Measurements from ENCODE around the gene ATP5PO. TPM values are rescaled to one million over a fixed set of nuclear protein-coding genes. Genes with fewer than 3 reads are reported as not detected.

The ATP5PO gene
- polyA plus RNA-seq, 1 donor (not counting 4 experiments of a cell fraction or from before 2014, with no cell fraction given) = 359 TPM

DNA sequence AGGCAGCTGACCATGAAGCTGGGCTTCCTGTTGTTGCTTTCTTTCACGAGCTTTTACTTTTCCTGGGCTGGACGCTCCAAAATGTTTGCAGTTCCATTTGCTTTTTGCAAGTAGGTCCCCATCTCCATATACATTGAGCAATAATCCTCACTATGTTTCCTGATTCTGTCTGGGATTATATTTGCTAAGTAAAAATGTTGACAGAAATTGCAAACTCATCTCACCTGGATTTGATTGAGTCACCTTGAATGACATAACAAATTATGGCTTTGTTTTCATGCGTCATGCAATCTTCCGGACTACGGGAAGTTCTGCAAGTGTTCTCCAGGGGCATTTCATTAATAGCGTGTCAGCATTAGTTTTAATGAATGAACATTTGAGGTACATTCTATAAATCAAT, 18.9 kb downstream of the ATP5PO start:
- Histone ChIP-seq H3K4me1 (ENCODE audit: control insufficient read depth, extremely low read depth, insufficient read depth, low read length) (peaks cover 3% of the 10 kb centered on the region), H3K9me1 (ENCODE audit: control insufficient read depth, extremely low read depth, insufficient read depth, low read length) (no peaks in the 10 kb centered on the region), H2AFZ (ENCODE audit: control insufficient read depth, low read length) (no peak overlapping the region), H3K4me2 (ENCODE audit: control insufficient read depth, extremely low read depth, insufficient read depth, low read depth, low read length) (no peak overlapping the region), H3K36me3 (ENCODE audit: control insufficient read depth in 2 of 2, extremely low read depth in 1 of 2, insufficient read depth in 2 of 2, low read length in 2 of 2) (peaks cover 0 to 2% of the 10 kb centered on the region in 2 experiments), H3K9ac (ENCODE audit: control insufficient read depth, extremely low read depth, insufficient read depth, low read length) (no peak overlapping the region), H3K9me3 (ENCODE audit: control insufficient read depth, low read depth, low read length) (no peaks in the 10 kb centered on the region), H3K27ac (ENCODE audit: control insufficient read depth, insufficient read depth, low read length) (no peak overlapping the region), H3K4me3 (ENCODE audit: control insufficient read depth in 2 of 3, extremely low read depth in 1 of 3, insufficient read depth in 2 of 3, low read depth in 1 of 3, low read length in 3 of 3) (no peak overlapping the region), H4K20me1 (ENCODE audit: control insufficient read depth, extremely low read depth, insufficient read depth, low read length) (no peaks in the 10 kb centered on the region), H3K79me2 (ENCODE audit: control insufficient read depth, insufficient read depth, low read length) (no peaks in the 10 kb centered on the region), H3K27me3 (ENCODE audit: control insufficient read depth, extremely low read depth, insufficient read depth, low read length) (no peaks in the 10 kb centered on the region)
- dilution Hi-C loops (cut with MboI; ENCODE audit: extremely low pct_ligation_motif_present, low sequenced_read_pairs) = no loop called here
- TF ChIP-seq EZH2 (IDR thresholded peaks at IDR 0.05; ENCODE audit: low read length) = no peak
- TF ChIP-seq, protein P1, sequence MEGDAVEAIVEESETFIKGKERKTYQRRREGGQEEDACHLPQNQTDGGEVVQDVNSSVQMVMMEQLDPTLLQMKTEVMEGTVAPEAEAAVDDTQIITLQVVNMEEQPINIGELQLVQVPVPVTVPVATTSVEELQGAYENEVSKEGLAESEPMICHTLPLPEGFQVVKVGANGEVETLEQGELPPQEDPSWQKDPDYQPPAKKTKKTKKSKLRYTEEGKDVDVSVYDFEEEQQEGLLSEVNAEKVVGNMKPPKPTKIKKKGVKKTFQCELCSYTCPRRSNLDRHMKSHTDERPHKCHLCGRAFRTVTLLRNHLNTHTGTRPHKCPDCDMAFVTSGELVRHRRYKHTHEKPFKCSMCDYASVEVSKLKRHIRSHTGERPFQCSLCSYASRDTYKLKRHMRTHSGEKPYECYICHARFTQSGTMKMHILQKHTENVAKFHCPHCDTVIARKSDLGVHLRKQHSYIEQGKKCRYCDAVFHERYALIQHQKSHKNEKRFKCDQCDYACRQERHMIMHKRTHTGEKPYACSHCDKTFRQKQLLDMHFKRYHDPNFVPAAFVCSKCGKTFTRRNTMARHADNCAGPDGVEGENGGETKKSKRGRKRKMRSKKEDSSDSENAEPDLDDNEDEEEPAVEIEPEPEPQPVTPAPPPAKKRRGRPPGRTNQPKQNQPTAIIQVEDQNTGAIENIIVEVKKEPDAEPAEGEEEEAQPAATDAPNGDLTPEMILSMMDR (optimal IDR thresholded peaks at IDR 0.05 in 1 of 3, IDR thresholded peaks at IDR 0.05 in 1 of 3, conservative IDR thresholded peaks at IDR 0.05 in 1 of 3; ENCODE audit: extremely low read depth in 1 of 3, insufficient read depth in 2 of 3, low read length in 3 of 3) = no peak
- no peak for FAIRE-seq
- DNase-seq (ENCODE audit: low read depth, low spot score) = no peak

- Histone ChIP-seq H3K27ac (ENCODE audit: control insufficient read depth, insufficient read depth, low read length) (no peak overlapping the region), H3K4me2 (ENCODE audit: control insufficient read depth, extremely low read depth, insufficient read depth, low read depth, low read length) (no peak overlapping the region), H3K9me1 (ENCODE audit: control insufficient read depth, extremely low read depth, insufficient read depth, low read length) (no peaks in the 10 kb centered on the region), H3K9ac (ENCODE audit: control insufficient read depth, extremely low read depth, insufficient read depth, low read length) (no peak overlapping the region), H3K27me3 (ENCODE audit: control insufficient read depth, extremely low read depth, insufficient read depth, low read length) (no peaks in the 10 kb centered on the region), H3K4me1 (ENCODE audit: control insufficient read depth, extremely low read depth, insufficient read depth, low read length) (peaks cover 3% of the 10 kb centered on the region), H3K4me3 (ENCODE audit: control insufficient read depth in 2 of 3, extremely low read depth in 1 of 3, insufficient read depth in 2 of 3, low read depth in 1 of 3, low read length in 3 of 3) (no peak overlapping the region), H2AFZ (ENCODE audit: control insufficient read depth, low read length) (no peak overlapping the region), H3K79me2 (ENCODE audit: control insufficient read depth, insufficient read depth, low read length) (no peaks in the 10 kb centered on the region), H3K9me3 (ENCODE audit: control insufficient read depth, low read depth, low read length) (no peaks in the 10 kb centered on the region), H4K20me1 (ENCODE audit: control insufficient read depth, extremely low read depth, insufficient read depth, low read length) (no peaks in the 10 kb centered on the region), H3K36me3 (ENCODE audit: control insufficient read depth in 2 of 2, extremely low read depth in 1 of 2, insufficient read depth in 2 of 2, low read length in 2 of 2) (no peaks in the 10 kb centered on the region)
- FAIRE-seq = no peak
- dilution Hi-C loops (cut with MboI; ENCODE audit: extremely low pct_ligation_motif_present, low sequenced_read_pairs) = no loop called here
- TF ChIP-seq, protein P1 (optimal IDR thresholded peaks at IDR 0.05 in 1 of 3, IDR thresholded peaks at IDR 0.05 in 1 of 3, conservative IDR thresholded peaks at IDR 0.05 in 1 of 3; ENCODE audit: extremely low read depth in 1 of 3, insufficient read depth in 2 of 3, low read length in 3 of 3) = no peak
- no peak for TF ChIP-seq EZH2 (IDR thresholded peaks at IDR 0.05; ENCODE audit: low read length)
- DNase-seq (ENCODE audit: low read depth, low spot score) = no peak
These were observed 20.2 kb downstream of the ATP5PO start for GRCh38 chr21:33895356-33895755.
